Iris pigment epithelial cell (primary cell): ENCODE results near the gene ARIH2.
A peak's percentile ranks its signal among the peaks of the same experiment; 100 is the strongest.
"Not testable (repeated sequence)": the region's sequence is repeated elsewhere in the genome, so short reads cannot be mapped to it uniquely, and the experiment has no call there.

Experiments used
- DNase-seq: peaks from one replicate; pipeline ENCODE4 v3.0.0-alpha.2; 2011; ENCODE audit warnings: low read depth

The ARIH2 gene

DNA sequence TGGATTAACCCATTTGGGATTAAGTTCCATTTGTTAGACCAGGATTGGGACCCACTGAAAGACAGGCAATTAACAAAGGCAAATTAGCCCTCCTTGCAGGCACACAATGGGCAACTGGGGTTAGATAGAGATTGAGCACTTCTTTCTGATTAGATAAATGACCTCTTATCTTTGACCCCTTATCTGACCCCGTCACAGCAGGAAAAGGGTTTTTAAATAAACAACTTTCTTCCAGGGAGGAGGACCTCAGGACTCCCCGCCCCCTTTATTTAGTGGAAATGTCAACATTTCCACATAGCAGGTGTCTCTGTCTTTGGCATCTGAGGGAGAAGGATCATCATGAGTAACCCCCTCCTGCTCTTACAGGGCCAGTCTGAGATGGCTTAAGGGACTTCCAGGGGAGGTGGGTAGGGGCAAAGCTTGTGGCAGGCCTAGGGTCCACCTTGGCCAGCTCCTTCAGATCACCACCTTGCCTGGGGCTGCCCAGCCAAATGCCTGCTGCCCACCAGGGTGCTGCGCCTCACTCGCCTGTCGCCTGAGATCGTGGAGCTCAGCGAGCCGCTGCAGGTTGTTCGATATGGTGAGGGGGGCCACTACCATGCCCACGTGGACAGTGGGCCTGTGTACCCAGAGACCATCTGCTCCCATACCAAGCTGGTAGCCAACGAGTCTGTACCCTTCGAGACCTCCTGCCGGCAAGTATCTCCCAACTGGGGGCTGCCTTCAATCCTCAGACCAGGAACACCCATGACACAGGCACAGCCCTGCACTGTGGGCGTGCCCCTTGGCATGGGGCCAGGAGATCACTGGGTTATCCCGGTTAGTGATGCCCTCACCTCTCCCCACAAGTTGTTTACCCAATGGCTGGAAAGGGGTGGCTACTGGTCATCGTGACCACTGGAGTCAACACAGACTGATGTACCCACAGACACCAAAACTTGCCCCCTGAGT, 86.0 kb downstream of the ARIH2 start:
- DNase-seq = no peak

DNA sequence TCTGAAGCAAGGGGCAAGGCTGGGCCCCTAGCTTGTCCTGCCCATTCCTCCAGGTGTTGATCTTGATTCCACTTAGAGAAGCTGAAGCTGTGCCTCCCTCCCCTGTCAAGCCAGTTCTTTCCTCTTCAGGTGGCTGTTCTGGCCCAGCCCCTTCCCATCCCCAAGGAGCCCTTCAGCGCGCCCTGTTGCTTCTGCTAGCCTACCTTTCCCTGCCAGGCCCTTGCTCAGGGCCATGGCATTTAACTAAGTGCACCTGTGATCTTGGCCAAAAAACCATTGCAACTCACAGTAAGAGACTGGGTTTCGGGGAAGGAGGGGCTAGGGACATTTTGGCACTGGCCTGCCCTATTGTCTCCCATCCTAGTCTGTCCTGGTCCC, 86.7 kb downstream of the ARIH2 start:
- DNase-seq = no peak

DNA sequence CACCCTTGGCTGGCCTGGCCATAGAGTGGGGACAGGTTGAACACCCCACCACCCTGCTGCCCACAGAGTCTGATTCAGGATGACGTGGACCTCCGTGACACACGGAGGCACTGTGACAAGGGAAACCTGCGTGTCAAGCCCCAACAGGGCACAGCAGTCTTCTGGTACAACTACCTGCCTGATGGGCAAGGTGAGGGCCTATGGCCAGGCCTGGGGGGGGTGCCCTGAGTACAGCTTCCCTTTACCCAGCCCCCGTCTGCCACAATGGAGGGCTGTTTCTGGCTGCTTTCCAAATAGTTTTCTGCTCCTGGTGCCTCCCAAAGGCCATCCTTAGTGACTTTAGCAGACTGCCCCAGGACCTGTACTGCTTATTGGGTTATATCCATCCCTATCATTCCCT, 87.4 kb downstream of the ARIH2 start:
- no peak for DNase-seq

GRCh38 chr3:49006408-49007067, 87.9 kb downstream of the ARIH2 start:
- peak; percentile 61 for DNase-seq

DNA sequence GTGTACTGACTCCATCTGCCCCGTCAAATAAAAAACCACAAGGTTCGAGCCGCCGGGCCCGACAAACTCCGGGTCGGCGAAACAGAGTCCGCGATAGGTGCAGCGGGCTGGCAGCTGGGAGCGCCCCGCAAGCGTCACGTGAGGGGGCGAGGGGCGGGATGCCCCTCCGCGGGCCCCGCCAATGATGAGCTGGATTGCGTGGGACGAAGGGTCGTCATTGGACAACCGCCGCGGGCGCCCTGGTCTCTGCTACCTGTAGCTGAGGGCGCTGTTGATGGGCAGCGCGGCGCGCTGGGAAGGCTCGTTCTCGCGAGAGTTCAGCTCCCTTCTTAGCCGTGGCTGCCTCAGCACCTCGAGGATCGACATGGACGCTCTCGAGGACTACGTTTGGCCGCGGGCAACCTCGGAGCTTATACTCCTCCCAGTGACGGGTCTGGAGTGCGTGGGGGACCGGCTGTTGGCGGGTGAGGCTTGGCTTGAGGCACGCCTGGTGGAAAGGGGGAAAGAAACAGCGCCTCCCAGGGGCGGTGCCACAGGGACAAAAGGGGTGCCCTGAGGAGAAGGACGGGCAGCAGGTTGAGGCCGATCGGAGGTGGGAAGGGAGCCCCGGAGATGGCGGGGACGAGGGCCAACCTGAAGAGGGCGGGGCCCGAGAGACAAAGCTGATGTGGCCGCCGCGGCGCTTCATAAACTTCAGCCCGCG, 88.6 kb downstream of the ARIH2 start, which contains the start of gene WDR6:
Gene WDR6 (plus strand): TSS at position 324 of the 703 bp plus-strand sequence. CDS start 41 bp downstream, at position 365.
- peak; percentile 98 for DNase-seq

GRCh38 chr3:49007771-49008528, 89.3 kb downstream of the ARIH2 start:
- DNase-seq = peak; percentile 87

DNA sequence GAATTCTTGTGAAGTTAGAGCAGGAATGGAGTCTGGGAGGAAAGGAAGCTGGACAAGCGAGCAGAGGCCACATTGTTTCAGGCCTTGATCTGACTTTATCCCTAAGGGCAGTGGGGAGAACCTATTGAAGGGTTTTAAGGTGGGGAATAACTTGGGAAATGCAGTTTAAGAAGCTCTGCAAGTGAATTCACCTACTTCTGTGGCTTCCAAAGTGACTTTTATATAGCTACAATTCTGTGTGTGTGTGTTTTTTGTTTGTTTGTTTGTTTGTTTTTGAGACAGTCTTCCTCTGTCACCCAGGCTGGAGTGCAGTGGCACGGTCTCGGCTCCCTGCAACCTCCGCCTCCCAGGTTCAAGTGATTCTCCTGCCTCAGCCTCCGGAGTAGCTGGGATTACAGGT, 90.0 kb downstream of the ARIH2 start:
- not testable (repeated sequence) for DNase-seq

- no peak for DNase-seq
Measured at GRCh38 chr3:49009396-49009795, 90.8 kb downstream of the ARIH2 start.

DNA sequence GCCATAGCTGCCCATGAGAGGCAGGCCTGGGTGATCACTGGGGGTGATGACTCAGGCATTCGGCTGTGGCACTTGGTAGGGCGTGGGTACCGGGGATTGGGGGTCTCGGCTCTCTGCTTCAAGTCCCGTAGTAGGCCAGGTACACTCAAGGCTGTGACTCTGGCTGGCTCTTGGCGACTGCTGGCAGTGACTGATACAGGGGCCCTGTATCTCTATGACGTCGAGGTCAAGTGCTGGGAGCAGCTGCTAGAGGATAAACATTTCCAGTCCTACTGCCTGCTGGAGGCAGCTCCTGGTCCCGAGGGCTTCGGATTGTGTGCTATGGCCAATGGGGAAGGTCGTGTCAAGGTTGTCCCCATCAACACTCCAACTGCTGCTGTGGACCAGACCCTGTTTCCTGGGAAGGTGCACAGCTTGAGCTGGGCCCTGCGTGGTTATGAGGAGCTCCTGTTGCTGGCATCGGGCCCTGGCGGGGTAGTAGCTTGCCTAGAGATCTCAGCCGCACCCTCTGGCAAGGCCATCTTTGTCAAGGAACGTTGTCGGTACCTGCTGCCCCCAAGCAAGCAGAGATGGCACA, 93.9 kb downstream of the ARIH2 start:
- DNase-seq = no peak

DNA sequence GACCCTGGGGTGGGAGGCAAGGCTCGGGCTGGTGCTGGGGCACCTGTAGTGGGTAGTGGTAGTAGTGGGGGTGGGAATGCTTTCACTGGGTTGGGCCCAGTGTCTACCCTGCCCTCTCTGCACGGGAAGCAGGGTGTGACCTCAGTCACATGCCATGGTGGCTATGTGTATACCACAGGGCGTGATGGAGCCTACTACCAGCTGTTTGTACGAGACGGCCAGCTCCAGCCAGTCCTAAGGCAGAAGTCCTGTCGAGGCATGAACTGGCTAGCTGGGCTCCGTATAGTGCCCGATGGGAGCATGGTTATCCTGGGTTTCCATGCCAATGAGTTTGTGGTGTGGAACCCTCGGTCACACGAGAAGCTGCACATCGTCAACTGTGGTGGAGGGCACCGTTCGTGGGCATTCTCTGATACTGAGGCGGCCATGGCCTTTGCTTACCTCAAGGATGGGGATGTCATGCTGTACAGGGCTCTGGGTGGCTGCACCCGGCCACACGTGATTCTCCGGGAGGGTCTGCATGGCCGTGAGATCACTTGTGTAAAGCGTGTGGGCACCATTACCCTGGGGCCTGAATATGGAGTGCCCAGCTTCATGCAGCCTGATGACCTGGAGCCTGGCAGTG, 94.6 kb downstream of the ARIH2 start:
- no peak for DNase-seq

DNA sequence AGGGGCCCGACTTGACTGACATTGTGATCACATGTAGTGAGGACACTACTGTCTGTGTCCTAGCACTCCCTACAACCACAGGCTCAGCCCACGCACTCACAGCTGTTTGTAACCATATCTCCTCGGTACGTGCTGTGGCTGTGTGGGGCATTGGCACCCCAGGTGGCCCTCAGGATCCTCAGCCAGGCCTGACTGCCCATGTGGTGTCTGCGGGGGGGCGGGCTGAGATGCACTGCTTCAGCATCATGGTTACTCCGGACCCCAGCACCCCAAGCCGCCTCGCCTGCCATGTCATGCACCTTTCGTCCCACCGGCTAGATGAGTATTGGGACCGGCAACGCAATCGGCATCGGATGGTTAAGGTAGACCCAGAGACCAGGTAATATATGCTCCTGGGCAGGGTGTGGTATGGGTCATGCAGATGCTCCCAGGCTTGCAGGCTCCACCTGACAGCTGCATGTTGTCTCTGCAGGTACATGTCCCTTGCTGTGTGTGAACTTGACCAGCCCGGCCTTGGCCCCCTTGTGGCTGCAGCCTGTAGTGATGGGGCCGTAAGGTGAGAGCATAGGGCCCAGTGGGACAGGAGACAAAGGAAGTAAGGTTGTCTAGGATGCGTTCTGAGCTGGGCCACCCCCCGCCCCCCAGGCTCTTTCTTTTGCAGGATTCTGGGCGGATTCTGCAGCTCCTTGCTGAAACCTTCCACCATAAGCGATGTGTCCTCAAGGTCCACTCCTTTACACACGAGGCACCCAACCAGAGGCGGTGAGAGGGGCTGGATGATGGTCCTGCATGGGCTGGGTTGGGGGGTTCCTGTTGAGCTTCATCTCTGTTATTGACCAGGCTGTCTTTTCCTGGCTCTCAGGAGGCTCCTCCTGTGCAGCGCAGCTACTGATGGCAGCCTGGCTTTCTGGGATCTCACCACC, 95.4 kb downstream of the ARIH2 start:
- peak; percentile 43 for DNase-seq

DNA sequence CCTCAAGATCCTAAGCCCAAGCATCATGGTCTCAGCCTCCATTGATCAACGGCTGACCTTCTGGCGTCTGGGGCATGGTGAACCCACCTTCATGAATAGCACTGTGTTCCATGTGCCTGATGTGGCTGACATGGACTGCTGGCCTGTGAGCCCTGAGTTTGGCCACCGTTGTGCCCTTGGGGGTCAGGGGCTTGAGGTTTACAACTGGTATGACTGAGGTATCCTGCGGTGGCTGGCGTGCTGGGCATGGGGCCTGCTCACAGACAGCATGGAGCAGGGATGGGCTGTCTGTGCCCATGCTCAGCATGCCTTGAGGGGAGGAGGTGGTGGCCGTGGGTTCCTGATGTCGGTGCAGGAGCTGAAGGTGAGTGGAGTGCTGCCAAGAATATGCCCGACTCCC, 96.4 kb downstream of the ARIH2 start:
- no peak for DNase-seq

DNA sequence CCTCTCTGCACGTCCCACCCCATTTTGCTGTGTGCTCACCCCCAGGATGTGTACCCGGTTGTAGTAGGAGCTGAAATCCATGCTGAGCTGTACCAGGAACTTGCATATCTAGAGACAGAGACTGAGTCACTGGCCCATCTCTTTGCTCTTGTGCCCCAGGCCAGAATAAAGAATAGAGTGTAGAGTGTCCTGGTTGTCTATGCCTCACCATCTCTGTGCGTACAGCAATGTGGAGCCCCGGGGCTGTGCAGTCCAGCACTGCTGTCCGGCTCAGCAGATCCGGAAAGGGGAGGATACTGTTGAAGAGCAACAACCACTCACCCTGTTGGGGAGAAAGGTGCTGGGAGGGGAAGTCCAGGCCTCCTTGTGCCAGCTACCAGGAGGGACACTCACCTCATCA, 97.1 kb downstream of the ARIH2 start:
- DNase-seq = no peak

DNA sequence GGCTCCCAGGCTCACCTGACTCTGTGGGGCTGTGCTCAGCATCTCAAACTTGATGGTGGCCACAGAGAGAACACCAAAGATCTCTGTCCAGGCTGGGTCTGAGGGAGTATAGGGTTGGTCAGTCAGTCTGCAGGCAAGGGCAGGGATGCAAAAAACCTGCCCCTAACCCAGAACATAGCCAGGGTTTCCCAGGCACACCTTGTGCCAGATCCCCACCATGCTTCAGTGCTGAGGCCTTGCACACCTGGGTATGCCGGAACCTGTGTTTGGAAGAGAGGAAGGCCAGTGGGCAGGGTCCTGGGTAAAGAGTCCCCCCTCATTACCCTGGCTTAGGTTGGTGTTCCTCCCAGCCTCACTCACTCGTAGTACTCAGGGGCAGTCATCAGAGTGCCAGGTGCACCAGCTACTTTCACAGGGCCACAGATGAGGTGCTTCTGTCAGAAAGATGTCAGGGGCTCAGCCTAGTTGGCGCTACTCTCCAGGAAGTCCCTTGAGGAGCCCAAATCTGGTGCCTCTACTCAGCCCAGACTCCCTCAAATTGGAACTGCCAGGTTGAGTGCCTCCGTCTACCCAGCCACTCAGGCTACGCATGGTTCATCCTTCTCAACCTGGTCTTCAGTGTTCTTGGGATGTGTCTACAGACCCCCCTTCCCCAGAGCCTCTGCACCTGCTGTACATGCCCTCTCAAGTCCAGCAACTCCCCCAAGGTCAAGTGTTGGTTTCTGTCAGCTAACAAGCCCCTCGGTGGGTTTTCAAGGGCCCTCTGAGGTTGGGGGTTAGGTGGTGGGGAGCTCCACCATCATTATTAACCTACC, 98.0 kb downstream of the ARIH2 start:
- DNase-seq = no peak

DNA sequence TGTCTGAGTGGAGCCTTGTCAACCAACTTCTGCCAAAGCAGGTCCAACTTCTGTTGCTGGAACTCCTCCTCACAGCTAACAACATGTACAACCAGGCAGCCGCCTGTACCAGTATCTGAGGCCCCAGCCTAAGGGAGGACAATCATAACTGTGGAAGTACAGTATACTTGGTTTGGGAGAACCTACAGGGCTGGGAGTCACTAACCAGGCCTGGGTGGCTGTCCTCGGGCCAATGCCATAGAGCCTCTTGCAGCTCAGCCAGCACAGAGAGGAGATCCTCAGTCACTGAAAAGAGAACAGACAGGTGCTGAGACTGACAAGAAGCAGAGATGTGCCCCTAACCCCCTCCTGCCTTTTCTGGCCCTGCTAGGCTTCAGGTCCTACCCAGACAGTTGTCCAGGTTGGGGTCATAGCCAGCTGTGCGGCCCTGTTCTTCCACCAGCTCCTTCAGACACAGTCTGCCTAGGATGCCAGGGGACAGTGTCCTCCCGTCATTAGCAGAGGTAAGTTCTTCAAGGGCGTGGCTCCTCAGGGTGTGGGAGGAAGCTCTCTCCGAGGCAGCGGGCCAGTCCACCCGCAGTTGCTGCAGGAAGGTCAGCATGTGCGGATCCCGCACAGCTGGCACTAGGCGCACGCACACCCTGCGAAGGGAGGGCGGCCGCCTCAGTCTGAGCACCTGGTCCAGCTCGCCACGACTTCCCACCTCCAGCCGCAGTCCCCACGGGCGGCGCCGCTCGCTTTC, 98.8 kb downstream of the ARIH2 start:
- DNase-seq = no peak

- peak; percentile 73 for DNase-seq
Measured at GRCh38 chr3:49017971-49018706, 99.5 kb downstream of the ARIH2 start, which contains the start of gene DALRD3. TSS of gene DALRD3 (minus strand) at chr3:49018580. CDS start at chr3:49018564, 16 bp downstream.

DNA sequence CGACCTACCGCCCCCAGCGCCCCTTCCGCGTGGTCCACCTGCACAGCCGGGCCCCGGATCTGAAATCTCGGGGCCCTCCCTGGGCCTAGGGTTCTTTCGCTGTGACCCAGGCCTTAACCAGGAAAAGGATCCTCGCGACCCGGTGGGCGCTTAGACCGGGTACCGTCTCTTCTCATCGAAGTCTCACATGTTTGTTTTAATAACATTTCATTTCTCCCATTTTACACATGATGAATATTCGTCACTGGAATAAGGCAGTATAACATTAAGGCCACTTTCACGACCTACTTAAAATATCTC, 100.0 kb downstream of the ARIH2 start:
- DNase-seq = no peak

- DNase-seq = no peak
Measured at GRCh38 chr3:49019941-49020329, 101.3 kb downstream of the ARIH2 start.
